ENCODE measurements around the gene ZBED1. TPM values are rescaled to one million over a fixed set of nuclear protein-coding genes. Genes with fewer than 3 reads are reported as not detected.

The ZBED1 gene
- polyA plus RNA-seq, 1 experiment = 26.3 TPM

GRCh38 chrX:2487366-2487765, 13.4 kb downstream of the ZBED1 start:
- Histone ChIP-seq H3K27me3 (ENCODE audit: control insufficient read depth, insufficient read depth, low read length) (no peaks in the 10 kb centered on the region), H3K36me3 (ENCODE audit: control insufficient read depth, insufficient read depth, low read length) (peaks cover 22% of the 10 kb centered on the region), H3K4me3 (ENCODE audit: low read depth, low read length) (no peak overlapping the region)
- ChIA-PET CTCF (no interaction called here), POLR2A (no interaction called here)
- no peak for DNase-seq (ENCODE audit: low read depth)
- TF ChIP-seq CTCF (IDR thresholded peaks at IDR 0.05; ENCODE audit: insufficient read depth, low read depth, low read length) = no peak

GRCh38 chrX:2486476-2487133, 14.2 kb downstream of the ZBED1 start:
- POLR2A ChIA-PET = no interaction called here
- H3K27me3 ChIP-seq (ENCODE audit: control insufficient read depth, insufficient read depth, low read length) = no peaks in the 10 kb centered on the region
- no peak for DNase-seq (ENCODE audit: low read depth)
- H3K36me3 ChIP-seq (ENCODE audit: control insufficient read depth, insufficient read depth, low read length) = peaks cover 22% of the 10 kb centered on the region
- no peak overlapping the region for H3K4me3 ChIP-seq (ENCODE audit: low read depth, low read length)
- CTCF ChIA-PET = no interaction called here
- no peak for TF ChIP-seq CTCF (IDR thresholded peaks at IDR 0.05; ENCODE audit: insufficient read depth, low read depth, low read length)

GRCh38 chrX:2485789-2486345, 14.9 kb downstream of the ZBED1 start:
- H3K36me3 ChIP-seq (ENCODE audit: control insufficient read depth, insufficient read depth, low read length) = peaks cover 22% of the 10 kb centered on the region
- CTCF ChIA-PET = no interaction called here
- H3K27me3 ChIP-seq (ENCODE audit: control insufficient read depth, insufficient read depth, low read length) = no peaks in the 10 kb centered on the region
- no peak for DNase-seq (ENCODE audit: low read depth)
- no peak overlapping the region for H3K4me3 ChIP-seq (ENCODE audit: low read depth, low read length)
- no peak for TF ChIP-seq CTCF (IDR thresholded peaks at IDR 0.05; ENCODE audit: insufficient read depth, low read depth, low read length)
- POLR2A ChIA-PET = no interaction called here

GRCh38 chrX:2484721-2485648, 15.8 kb downstream of the ZBED1 start:
- no peak for TF ChIP-seq CTCF (IDR thresholded peaks at IDR 0.05; ENCODE audit: insufficient read depth, low read depth, low read length)
- CTCF ChIA-PET = no interaction called here
- Histone ChIP-seq H3K27me3 (ENCODE audit: control insufficient read depth, insufficient read depth, low read length) (no peaks in the 10 kb centered on the region), H3K4me3 (ENCODE audit: low read depth, low read length) (peak overlapping the region; percentile 17; the same call in 1 of the 2 replicates), H3K36me3 (ENCODE audit: control insufficient read depth, insufficient read depth, low read length) (peaks cover 20% of the 10 kb centered on the region)
- POLR2A ChIA-PET = no interaction called here
- DNase-seq (ENCODE audit: low read depth) = no peak

GRCh38 chrX:2484256-2484655, 16.5 kb downstream of the ZBED1 start:
- Histone ChIP-seq H3K36me3 (ENCODE audit: control insufficient read depth, insufficient read depth, low read length) (peaks cover 14% of the 10 kb centered on the region), H3K4me3 (ENCODE audit: low read depth, low read length) (peak overlapping the region; percentile 16), H3K27me3 (ENCODE audit: control insufficient read depth, insufficient read depth, low read length) (no peaks in the 10 kb centered on the region)
- CTCF ChIA-PET = no interaction called here
- no peak for DNase-seq (ENCODE audit: low read depth)
- POLR2A ChIA-PET = no interaction called here
- no peak for TF ChIP-seq CTCF (IDR thresholded peaks at IDR 0.05; ENCODE audit: insufficient read depth, low read depth, low read length)
